Activated T-cell treated with anti-CD3 and anti-CD28 coated beads, Interleukin-2, amount 50 U/mL, for 48 hours (primary cell): ENCODE measurements around the gene ANKRD44.
"Not testable (repeated sequence)": the region's sequence is repeated elsewhere in the genome, so short reads cannot be mapped to it uniquely, and the experiment has no call there.

Experiments
- DNase-seq, 2 experiments: peaks; one replicate each; pipeline ENCODE4 v3.0.0-alpha.2; 2020

Gene ANKRD44

GRCh38 chr2:197315371-197315770 is 4.8 kb upstream of the ANKRD44 start:
- no peak for DNase-seq

DNA sequence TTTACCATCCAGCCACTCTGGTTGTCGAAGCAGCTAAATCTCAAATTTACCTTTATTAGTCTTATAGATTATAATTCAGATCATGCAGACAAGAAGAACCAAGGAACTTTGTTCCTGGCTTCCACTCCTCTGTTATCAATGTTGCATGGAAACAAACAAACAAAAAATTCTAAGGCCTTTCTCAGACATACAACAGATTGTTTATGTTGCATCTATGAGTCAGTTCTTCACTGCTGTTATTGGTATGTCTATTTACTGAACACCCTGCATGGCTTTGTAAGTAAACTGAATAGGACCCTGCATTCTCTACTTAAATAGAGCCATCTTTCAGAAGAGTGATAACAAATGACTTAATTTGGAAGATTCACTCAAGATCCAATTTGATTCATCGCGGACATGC is 1.6 kb upstream of the ANKRD44 start:
- no peak for DNase-seq

- no peak for DNase-seq
Measured at GRCh38 chr2:197311421-197312033, 947 bp upstream of the ANKRD44 start.

GRCh38 chr2:197310987-197311420 is 424 bp upstream of the ANKRD44 start:
- no peak for DNase-seq

- DNase-seq: peak; percentile 76 to 77
Measured at GRCh38 chr2:197309691-197310231, 819 bp downstream of the ANKRD44 start.

GRCh38 chr2:197308996-197309690 is 1.4 kb downstream of the ANKRD44 start:
- no peak for DNase-seq

DNA sequence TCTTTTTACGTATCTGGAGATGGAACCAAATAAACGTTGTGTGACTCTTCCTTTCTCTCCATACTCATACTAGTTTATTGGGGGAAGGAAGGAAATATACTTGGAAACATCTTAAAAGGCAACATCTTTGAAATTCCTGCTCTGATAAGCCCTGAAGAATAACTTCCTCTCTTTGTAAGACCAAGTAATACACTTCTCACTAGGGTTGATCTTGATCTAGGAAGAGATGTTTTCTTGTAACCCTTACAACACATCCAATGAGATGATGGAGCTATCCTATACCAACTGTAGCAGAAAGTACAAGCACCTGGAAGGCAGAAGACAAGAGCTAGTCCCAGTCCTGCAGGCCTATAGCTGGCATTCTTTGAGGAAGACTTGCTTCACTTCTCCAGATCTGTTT is 2.0 kb downstream of the ANKRD44 start:
- no peak for DNase-seq

- peak; percentile 80 to 81 for DNase-seq
Measured at GRCh38 chr2:197307933-197308521, 2.6 kb downstream of the ANKRD44 start.

DNA sequence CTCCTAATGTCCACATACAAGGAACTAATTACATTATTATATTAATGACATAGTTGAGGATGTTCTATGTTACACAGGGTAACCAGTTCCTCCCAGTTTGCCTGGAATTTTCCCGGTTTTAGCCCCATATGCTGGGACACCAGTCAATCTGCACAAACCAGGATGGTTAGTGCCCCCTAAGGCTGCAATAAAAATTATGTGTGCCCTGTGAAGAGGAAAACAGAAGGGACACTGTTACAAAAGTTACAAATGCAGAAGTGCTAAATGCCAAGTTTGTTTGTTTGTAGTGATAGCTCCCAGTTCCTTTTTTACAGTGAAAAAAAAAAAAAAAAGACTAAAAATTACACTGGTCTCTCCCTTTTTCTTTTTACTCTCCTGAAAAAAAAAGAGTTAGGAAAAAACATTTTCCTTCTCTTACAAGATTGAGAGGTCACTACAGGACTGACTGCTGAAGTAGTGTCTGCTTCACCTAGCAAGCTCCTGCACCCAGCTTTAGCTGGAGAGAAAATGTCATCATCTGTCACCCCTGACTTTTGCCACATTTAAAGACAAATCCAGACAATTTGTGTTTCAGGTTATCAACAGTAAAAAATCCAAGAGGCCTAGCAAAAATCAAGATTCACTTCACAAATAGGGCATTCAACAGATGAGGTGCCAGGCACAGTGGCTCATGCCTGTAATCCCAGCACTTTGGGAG is 3.2 kb downstream of the ANKRD44 start:
- DNase-seq: no peak

GRCh38 chr2:197306696-197307040 is 3.9 kb downstream of the ANKRD44 start:
- DNase-seq: peak in 1 of 2 experiments; percentile 66

DNA sequence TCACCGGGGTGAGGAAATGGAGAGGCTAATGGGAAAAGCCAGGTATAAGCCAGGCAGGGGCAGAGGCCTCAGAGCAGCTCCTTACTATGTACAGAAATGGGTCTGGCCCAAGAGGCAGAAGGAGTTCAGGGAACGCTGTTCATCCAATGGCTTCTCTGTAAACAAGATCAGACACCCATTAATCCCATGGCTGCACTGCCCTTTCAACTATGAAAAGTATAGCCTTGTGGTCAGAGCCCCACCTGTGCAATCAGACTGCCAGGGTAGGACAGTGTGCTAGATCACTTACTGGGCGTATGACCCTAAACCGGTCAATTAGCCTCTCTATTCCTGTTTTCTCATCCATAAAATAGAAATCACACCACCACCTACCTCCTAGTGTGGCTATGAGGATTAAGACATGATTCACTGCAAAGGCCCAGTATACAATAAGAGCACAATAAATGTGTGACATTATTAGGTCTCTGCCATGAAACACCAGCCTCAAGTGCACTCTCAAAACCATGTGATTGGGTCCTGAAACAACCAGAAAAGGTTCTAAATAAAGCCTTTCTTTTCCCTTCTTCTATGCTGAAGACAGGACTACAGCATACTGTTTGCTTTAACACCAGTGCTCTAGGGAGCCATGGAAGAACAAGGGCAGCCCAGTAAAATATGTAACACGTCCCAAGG is 4.4 kb downstream of the ANKRD44 start:
- DNase-seq: no peak

DNA sequence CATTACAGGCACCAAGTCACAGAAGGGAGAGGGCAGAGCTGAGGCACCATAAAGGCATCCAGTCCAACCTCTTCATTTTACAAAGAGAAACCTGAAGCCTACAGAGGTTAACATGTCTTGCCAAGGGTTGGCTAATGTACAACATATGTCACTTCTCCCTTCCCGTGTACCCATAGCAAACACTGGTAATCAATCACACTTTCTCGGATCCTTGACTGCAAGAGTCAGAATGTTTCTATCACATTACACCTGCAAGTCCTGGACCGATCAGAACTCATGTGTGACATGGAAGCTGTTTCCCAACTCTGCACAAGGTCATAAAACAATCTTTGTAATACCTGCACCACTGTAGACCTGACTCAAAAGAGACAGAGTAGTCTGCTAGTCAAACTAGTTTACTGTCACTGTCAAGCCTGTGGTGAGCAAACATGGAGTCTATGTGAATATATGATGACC is 6.0 kb downstream of the ANKRD44 start:
- peak in 1 of 2 experiments; percentile 44 for DNase-seq

DNA sequence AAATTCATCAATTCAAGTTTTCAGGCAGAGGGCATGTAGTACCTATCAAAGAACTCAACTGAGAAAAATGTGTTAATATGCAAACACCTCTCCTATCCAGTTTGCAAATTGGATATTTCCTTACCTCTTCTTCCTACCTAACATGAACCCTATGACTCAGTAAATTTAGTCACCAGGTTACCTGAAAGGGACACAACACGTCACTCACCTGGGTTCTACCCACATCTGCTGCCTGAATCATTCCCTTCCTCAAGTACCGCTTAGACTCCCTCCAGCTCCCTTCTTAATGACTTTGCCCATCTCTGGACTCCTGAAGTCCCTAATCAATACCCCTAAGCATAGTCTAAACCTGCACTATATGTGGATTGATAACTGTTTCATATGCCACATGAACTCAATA is 10.4 kb downstream of the ANKRD44 start:
- DNase-seq: no peak

DNA sequence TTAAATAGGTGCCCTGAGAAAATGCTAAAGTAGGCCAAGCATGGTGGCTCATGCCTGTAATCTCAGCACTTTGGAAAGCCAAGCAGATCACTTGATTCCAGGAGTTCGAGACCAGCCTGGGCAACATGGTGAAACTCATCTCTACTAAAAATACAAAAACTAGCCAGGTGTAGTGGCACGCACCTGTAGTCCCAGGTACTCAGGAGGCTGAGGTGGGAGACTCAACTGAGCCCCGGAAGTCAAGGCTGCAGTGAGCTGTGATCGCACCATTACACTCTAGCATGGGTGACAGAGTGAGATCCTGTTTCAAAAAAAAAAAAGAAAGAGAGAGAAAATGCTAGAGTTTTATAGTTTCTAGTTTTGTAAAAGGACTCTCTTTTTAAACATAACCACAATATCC is 12.0 kb downstream of the ANKRD44 start:
- DNase-seq: no peak

- DNase-seq: no peak
Measured at GRCh38 chr2:197297772-197298318, 12.7 kb downstream of the ANKRD44 start.

DNA sequence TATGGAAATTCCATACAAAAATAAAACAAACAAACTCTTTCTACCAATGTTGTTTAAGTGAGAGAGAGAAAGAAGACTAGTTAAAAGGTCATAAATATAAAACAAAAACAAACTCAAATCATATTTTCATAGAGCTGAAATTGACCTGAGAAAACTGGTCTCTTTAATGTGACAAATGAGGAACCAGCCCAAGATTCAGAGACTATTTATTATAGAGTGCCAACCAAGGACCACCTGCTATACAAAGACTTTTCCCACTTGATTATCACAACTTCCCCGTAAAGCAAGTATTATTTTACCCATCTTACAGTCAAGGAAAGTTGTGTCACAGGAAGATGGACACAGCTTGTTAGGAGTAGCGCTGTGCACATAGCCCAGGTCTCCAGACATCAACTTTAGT is 13.3 kb downstream of the ANKRD44 start:
- DNase-seq: no peak

GRCh38 chr2:197296835-197297234 is 13.7 kb downstream of the ANKRD44 start:
- DNase-seq: no peak

GRCh38 chr2:197294260-197294659 is 16.3 kb downstream of the ANKRD44 start:
- DNase-seq: peak in 1 of 2 experiments; percentile 54

DNA sequence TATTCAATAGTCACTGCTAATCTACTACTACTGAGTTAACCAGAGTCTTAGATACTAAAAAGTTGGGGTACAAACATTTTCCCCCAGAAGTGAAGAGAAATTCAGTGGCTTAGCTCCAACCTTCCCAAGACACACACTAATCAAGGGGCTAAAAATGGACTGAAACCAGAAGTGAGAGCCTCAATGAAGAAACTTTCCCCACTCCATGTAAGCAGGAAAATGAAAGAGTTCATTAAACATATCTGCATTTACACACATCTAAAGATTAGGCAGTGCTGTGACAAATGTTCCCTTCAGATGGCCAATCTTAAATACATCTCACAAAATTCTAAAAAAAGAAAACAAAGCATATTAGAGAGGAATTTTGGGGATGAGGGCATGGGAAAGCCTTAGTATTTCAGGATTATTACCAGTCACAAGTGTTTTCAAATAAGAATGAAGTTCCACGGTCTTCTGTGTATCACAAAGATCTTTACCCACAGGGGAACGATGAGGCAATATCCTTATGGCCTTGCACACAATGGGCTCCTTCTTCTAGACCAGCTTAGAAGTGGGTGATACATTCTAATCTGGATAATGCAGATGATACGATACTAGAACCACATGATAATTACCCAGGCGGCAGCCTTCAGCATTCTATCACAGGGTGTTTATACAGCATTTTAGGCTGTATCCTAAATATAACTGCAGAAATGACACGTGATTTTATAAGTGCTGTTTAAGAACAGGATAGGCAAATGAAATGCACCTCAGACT is 17.1 kb downstream of the ANKRD44 start:
- no peak for DNase-seq

DNA sequence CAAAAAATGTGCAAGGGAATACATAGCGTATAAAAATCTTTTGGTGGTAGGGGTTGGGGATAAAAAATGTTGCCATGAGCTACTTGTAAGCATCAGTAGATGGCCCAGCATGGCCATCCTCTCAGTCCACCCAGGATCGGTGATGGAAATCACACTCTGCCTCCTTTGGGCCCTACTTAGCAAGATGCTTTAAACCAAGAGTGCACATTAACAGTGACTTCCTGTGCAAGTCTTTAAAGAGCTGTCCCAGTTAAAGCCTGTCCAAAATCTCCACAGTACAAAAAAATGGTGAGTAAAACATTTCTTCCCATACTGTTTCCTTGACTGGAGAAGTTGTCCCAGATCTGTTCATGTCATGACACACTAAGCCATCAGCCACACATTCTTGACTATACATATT is 18.0 kb downstream of the ANKRD44 start:
- DNase-seq: no peak

- not testable (repeated sequence) for DNase-seq
Measured at GRCh38 chr2:197287596-197287932, 23.0 kb downstream of the ANKRD44 start.
